HG03521 (cell line): Measurements from ENCODE around the gene PROK1.

Source experiments
- ATAC-seq: cut with Tn5 transposase; IDR thresholded peaks from one replicate; pipeline ENCODE4 v1.9.1; 2021; ENCODE audit warnings: mild to moderate bottlenecking, moderate library complexity; ENCODE audit not compliant: unreplicated experiment

PROK1 gene

DNA sequence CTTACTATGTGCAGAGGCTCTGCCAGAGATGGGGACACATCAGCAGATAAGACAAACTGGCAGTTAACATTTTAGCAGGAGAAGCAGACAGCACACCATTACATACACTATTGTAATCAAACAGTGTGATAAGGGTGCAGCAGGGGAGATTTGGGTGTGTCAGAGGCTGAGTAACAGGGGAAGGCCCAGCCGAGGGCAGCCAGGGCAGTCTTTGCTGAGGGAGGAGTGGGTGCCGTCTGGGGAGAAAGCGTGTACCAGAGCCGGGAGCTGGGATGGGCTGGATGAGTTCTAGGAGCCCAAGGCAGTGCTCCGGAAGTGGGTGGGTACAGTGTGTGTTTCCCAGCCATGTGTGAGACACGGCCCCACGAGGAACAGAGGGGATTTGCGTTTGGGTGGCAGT is 36.8 kb downstream of the PROK1 start:
- ATAC-seq: no peak

DNA sequence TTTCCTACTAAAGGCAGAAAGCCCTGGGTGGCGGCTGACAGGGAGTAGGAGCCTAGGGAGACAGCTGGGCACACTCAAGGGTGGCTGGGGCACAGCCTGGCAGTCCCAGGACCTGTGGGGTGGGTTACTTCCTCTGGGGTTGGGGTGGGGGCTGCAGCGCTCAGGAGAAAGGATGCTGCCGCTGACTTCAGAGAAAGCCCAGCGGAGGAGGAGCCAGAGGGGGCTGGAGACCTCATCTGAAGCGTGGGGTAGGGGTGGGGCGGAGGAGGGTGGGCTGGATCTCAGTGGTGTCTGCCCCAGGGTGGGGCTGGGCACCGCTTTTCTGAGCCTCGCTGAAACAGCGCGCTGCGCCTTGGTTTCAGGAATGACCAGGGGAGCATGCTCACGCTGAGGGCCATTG is 37.2 kb downstream of the PROK1 start:
- no peak for ATAC-seq

DNA sequence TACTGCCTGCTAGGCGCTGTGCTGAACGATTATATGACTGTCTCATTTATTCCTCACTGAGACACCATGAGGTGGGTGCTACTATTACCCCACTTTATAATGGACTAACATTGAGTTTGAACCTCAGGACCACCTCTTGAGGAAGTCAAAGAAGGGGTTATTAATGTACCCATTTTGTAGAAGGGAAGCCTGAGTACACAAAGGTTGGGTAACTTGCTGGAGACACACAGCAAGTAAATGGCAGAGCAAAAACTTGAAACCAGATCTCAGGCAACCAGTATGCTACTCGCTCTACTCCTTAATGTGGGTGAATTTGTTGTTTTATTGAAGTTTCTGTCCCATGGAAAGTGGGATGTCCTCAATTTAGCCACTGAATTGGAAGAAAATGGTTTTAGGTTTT is 37.9 kb downstream of the PROK1 start:
- ATAC-seq: no peak

GRCh38 chr1:110489406-110489805 is 38.5 kb downstream of the PROK1 start:
- ATAC-seq: no peak

- no peak for ATAC-seq
These were observed 39.1 kb downstream of the PROK1 start for GRCh38 chr1:110489973-110490542.

- no peak for ATAC-seq
These were observed 40.0 kb downstream of the PROK1 start for GRCh38 chr1:110490791-110491451.

DNA sequence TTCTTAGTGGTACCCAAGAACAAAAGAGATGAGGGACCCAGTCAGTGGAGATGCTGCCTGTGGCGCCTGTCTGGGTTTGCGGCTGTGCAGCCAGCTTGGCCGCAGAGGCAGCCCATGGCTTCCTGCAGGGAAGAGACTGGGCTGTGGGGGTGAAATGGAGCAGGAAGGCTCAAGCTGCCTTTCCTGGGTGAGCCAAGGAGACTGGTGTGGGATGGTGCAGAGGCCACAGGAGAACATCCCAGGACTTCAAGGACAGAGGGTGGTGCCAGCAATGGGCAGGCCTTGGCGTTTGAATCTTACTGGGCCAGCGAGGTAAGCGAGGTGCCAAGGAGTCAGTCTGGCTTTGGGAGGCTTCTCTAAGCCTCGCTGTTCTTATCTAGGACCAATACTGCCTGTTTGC is 41.6 kb downstream of the PROK1 start:
- no peak for ATAC-seq

DNA sequence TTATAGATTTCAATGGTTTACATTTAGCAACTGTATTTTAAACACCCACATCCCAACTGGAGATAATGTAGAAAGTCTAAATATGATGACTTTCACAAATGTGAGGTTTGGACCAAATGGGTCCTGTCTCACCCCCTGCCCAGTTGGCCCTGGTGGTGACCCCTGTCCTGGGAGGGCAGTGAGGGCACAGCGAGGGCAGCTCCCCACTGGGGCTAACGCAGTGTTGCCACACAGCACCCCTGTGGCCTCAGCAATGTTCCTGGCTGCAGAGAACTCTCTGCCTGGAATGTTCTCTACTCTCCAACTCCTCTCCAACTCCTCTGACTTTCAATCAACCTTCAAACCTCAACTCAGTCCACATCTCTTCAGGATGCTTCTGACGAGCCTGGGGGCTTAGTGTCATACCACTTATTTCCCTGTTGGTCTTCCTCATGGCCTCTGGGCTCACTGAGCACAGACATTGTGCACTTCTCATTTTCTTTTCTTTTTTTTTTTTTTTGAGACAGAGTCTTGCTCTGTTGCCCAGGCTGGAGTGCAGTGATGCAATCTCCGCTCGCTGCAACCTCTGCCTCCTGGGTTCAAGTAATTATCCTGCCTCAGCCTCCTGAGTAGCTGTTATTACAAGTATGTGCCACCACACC is 42.2 kb downstream of the PROK1 start:
- no peak for ATAC-seq

GRCh38 chr1:110494036-110494435 is 43.1 kb downstream of the PROK1 start:
- no peak for ATAC-seq

DNA sequence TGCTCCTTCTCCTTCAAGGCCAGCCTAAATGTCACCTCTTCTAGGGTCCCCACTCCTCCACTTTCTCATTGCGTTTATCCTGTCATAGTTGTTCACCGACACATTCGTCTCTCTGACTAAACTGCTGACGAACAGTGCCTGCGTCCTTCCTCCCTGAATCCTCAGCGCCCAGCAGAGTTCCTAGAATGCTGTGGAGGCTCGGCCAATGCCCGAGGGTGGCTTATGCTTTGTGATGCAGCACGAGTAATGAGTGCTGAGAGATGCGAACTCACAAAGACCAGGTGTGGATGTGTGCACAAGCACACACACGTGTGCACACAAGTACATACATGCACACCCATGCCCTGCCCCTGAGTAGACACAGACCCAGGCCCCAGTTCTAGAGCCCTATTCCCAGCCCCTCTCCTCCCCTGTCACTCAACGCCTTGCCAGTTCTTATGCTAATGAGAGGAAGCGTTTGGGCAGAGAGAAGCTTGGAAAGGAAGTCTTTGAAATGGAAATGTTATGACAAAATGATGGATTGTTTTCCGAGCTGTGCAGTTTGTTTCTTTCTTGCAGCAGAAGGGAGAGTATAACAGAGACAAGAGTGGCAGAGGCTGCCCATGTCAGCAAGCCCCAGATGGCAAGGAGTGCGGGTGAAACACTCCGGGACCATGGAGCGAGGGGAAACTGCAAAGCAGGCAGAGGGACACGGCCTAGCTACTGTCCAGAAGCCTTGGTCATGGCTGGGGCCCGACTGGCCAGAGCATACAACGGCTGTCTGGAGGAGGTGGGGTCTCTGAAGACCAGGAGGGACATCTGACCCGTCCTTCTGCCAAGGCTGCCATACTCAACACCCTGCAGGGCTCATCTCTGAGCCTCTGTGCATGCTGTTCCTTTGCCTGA is 43.8 kb downstream of the PROK1 start:
- no peak for ATAC-seq

GRCh38 chr1:110495926-110496600 is 45.1 kb downstream of the PROK1 start:
- peak; percentile 45 for ATAC-seq

GRCh38 chr1:110498270-110498669 is 47.3 kb downstream of the PROK1 start:
- ATAC-seq: no peak

DNA sequence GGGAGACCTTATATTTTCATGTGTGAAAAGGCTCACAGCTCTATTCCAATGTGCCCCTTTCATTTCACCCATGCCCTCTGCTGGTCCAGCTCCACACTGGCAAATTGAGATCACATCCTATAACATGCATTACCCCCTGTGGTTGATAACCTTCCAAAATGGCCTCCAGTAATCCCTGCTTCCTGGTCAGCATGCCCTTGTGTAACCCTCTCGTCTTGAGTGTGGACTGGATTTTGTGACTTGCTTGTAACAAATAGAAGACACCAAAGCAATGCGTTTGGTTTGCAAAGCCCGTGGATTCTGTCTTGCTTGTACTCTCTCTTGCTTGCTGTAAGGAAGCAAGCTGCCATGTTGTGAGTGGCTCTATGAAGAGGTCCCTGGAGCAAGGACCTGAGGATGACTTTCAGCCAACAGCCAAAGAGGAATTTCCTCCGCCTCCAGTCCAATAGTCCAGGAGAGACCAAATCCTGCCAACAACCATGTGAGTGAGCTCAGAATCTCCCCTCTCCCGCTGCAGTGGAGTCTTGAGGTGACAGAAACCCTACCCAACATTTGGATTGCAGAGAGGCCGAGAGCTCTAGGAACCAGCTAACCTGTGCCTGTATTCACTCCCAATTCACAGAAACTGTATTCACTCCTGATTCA is 50.7 kb downstream of the PROK1 start:
- no peak for ATAC-seq

DNA sequence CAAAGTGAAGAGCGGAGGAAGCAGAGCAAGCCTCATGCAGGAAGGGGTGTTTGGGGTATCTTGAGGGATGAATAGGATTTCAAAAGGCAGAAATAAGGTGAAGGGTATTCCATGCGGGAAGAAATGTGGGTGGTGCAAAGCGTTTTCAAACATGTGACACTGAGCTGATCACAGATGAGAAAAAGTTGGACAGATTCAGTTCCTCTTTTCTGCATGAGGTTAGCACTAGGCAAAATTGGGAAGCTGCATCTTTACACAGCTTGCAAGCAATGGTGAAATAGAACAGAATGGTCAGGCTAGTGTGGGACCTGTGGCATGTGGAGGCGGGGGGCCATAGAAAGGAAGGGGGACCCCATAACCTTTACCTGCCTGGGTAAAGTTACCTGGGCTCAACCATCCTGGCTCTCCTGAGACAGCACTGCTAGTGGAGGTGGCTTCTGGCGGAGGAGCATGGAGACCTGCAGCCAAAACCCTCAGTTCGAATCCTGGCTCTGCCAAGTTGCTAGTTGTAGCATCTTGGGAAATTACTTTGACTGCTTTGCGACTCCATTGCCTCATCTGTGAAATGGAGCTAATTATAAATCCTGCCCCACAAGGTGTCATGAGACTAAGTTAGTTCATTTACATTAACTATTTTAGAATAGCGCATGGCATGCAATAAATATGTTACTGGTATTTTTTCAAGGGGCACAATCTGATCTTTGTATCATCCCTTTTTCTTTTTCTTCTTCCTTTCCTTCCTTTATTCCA is 51.6 kb downstream of the PROK1 start:
- no peak for ATAC-seq

- no peak for ATAC-seq
These were observed 52.5 kb downstream of the PROK1 start for GRCh38 chr1:110503471-110503870.

GRCh38 chr1:110504226-110504625 is 53.3 kb downstream of the PROK1 start:
- ATAC-seq: no peak

DNA sequence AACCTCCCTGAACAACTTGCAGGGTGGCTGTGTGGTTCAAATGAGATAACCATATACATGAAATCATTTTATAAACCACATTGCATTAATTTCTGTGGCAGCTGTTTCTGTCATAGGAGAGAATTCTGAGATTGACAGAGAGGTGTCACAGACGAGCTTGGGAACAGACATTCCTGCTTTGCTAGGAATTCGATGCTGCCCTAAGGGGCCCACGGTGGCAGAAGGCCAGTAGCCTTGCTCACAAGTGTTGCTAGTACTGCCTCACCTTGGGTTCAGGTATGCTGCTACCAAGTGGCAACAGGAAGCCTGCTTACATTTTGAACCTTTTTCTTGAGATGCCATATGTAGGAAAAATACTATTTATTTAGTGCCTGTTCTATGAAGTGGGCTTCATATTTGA is 54.6 kb downstream of the PROK1 start:
- no peak for ATAC-seq

- ATAC-seq: no peak
These were observed 55.6 kb downstream of the PROK1 start for GRCh38 chr1:110506541-110506940.
